Testis (tissue), 3 donors: ENCODE data around the gene PIGZ. TPM values are rescaled to one million over a fixed set of nuclear protein-coding genes. Genes with fewer than 3 reads are reported as not detected.

Source experiments
- DNase-seq: peaks from one replicate; pipeline ENCODE4 v3.0.0-alpha.2; 2019
- H3K27ac ChIP-seq, 2 donors: fragments of 200-600 bp; sonication (generic); one replicate each; pipeline ENCODE4 v1.5.1; 2019
- H3K27me3 ChIP-seq: fragments of 200-600 bp; sonication (generic); one replicate; pipeline ENCODE4 v1.5.1; 2019
- H3K36me3 ChIP-seq: fragments of 200-600 bp; sonication (generic); one replicate; pipeline ENCODE4 v1.5.1; 2017; ENCODE audit warnings: low read depth; ENCODE audit errors: missing control alignments
- H3K4me1 ChIP-seq: fragments of 200-600 bp; sonication (generic); one replicate; pipeline ENCODE4 v1.5.1; 2019
- H3K4me3 ChIP-seq, 2 donors: fragments of 200-600 bp; sonication (generic); one replicate each; pipeline ENCODE4 v1.5.1; 2017 to 2019
- H3K9me3 ChIP-seq: fragments of 200-600 bp; sonication (generic); one replicate; pipeline ENCODE4 v1.5.1; 2017
- CTCF ChIP-seq, 3 experiments: fragments of 450-650 bp in 2 of 3; fragments of 200-600 bp in 1 of 3; sonication (generic) in 1 of 3; IDR thresholded peaks; one replicate each; pipeline ENCODE4 v1.5.1; 2016 to 2019; ENCODE audit warnings: antibody characterized with exemption in 3 of 3, mild to moderate bottlenecking in 2 of 3, moderate library complexity in 1 of 3
- POLR2A ChIP-seq: fragments of 450-650 bp; IDR thresholded peaks from one replicate; pipeline ENCODE4 v1.6.1; 2017; ENCODE audit warnings: antibody characterized with exemption, mild to moderate bottlenecking, moderate library complexity
- WGBS, 2 donors: methylation state at CpG; one replicate each; pipeline ENCODE4 v1.1.5; 2018; 5-methylcytosine and 5-hydroxymethylcytosine counted together
- intact Hi-C: fragments of 100-400 bp; cut with DNase I; formaldehyde crosslinking; loops from one replicate; pipeline ENCODE4 v1.15.1; 2023; ENCODE audit warnings: low total_unique reads
- polyA plus RNA-seq: library from polyadenylated mRNA; stranded (reverse); fragments of 350-450 nt; fragmentation: Illumina TruSeq; extraction: RNeasy Lipid Tissue Mini Kit (QIAGEN cat#74804); gene quantifications from one replicate; pipeline ENCODE4 v1.2.3, GENCODE V29; 2014; ENCODE audit warnings: low read depth, low replicate concordance; ENCODE audit not compliant: insufficient read depth
- total RNA-seq, 2 donors: library from RNA; depleted of rRNA; stranded (reverse); fragments of >200 nt; gene quantifications; one replicate each; pipeline ENCODE4 v1.2.3, GENCODE V29; 2016

Gene PIGZ
- total and polyA plus RNA-seq, 3 donors from 2014 or later, result 3.0 to 4.5 (median 3.9) TPM

- H3K4me3 ChIP-seq, result no peak overlapping the region
- no peaks in the 10 kb centered on the region for H3K36me3 ChIP-seq
- H3K27me3 ChIP-seq, result no peaks in the 10 kb centered on the region
- intact Hi-C loops, result no loop called here
- 46 to 60% methylated on average over 35 to 47 of the region's 47 CpGs for WGBS, 2 donors
- DNase-seq, result no peak
- no peak overlapping the region for H3K27ac ChIP-seq
- no peaks in the 10 kb centered on the region for H3K9me3 ChIP-seq
- TF ChIP-seq CTCF (IDR thresholded peaks at IDR 0.05) (no peak), POLR2A (no peak)
- peaks cover 6% of the 10 kb centered on the region for H3K4me1 ChIP-seq
Observed at GRCh38 chr3:196966526-196967401, 1.9 kb downstream of the PIGZ start.

- 77 to 86% methylated on average over 10 of the region's 10 CpGs for WGBS, 2 donors
- intact Hi-C loops, result no loop called here
- Histone ChIP-seq H3K9me3 (no peaks in the 10 kb centered on the region), H3K27ac (no peak overlapping the region), H3K27me3 (no peaks in the 10 kb centered on the region), H3K36me3 (no peaks in the 10 kb centered on the region), H3K4me1 (peaks cover 6% of the 10 kb centered on the region), H3K4me3 (no peak overlapping the region)
- no peak for TF ChIP-seq POLR2A
- DNase-seq, result no peak
Observed at GRCh38 chr3:196965804-196966173, 2.8 kb downstream of the PIGZ start.

- Histone ChIP-seq H3K4me3 (no peak overlapping the region), H3K36me3 (no peaks in the 10 kb centered on the region), H3K4me1 (peaks cover 6% of the 10 kb centered on the region), H3K9me3 (no peaks in the 10 kb centered on the region), H3K27me3 (no peaks in the 10 kb centered on the region), H3K27ac (no peak overlapping the region)
- intact Hi-C loops, result no loop called here
- DNase-seq, result no peak
- WGBS, 2 donors, result 87 to 91% methylated on average over 11 of the region's 11 CpGs
- TF ChIP-seq CTCF (IDR thresholded peaks at IDR 0.05), result no peak
- no peak for TF ChIP-seq POLR2A
Observed at GRCh38 chr3:196965112-196965803, 3.4 kb downstream of the PIGZ start.

GRCh38 chr3:196963631-196963953 is 5.0 kb downstream of the PIGZ start:
- no peaks in the 10 kb centered on the region for H3K27me3 ChIP-seq
- H3K4me1 ChIP-seq, result peaks cover 6% of the 10 kb centered on the region
- 84 to 88% methylated on average over 2 of the region's 2 CpGs for WGBS, 2 donors
- intact Hi-C loops, result no loop called here
- H3K9me3 ChIP-seq, result no peaks in the 10 kb centered on the region
- TF ChIP-seq CTCF (IDR thresholded peaks at IDR 0.05), result no peak
- TF ChIP-seq POLR2A, result no peak
- H3K36me3 ChIP-seq, result no peaks in the 10 kb centered on the region
- no peak overlapping the region for H3K27ac ChIP-seq
- H3K4me3 ChIP-seq, result no peak overlapping the region
- no peak for DNase-seq

GRCh38 chr3:196962930-196963630 is 5.6 kb downstream of the PIGZ start:
- 90 to 92% methylated on average over 10 of the region's 10 CpGs for WGBS, 2 donors
- intact Hi-C loops, result no loop called here
- H3K27ac ChIP-seq, result no peak overlapping the region
- no peak overlapping the region for H3K4me3 ChIP-seq
- TF ChIP-seq CTCF (IDR thresholded peaks at IDR 0.05) (no peak), POLR2A (no peak)
- H3K36me3 ChIP-seq, result no peaks in the 10 kb centered on the region
- no peak for DNase-seq
- no peaks in the 10 kb centered on the region for H3K9me3 ChIP-seq
- H3K27me3 ChIP-seq, result no peaks in the 10 kb centered on the region
- peaks cover 3% of the 10 kb centered on the region for H3K4me1 ChIP-seq
